Ovary (tissue), 3 donors: ENCODE results near the gene OTOP2.

ENCODE experiments used
- CTCF ChIP-seq, 3 donors: fragments of 450-650 bp in 2 of 3; fragments of 200-600 bp in 1 of 3; IDR thresholded peaks; one replicate each; pipeline versions ENCODE4 v1.5.1 to v1.8.0; 2016 to 2022; ENCODE audit warnings: antibody characterized with exemption in 3 of 3, mild to moderate bottlenecking in 1 of 3
- EP300 ChIP-seq: sonication (generic); formaldehyde crosslinking; IDR thresholded peaks from one replicate; pipeline ENCODE4 v1.6.1; 2017; ENCODE audit warnings: antibody characterized with exemption
- POLR2A ChIP-seq: fragments of 450-650 bp; IDR thresholded peaks from one replicate; pipeline ENCODE4 v1.6.1; 2017; ENCODE audit warnings: antibody characterized with exemption, mild to moderate bottlenecking, moderate library complexity
- donor health status: DM: no; HTN: no; CAD: no.

- TF ChIP-seq EP300 (no peak), CTCF (IDR thresholded peaks at IDR 0.05) (no peak), POLR2A (no peak)
Measured at GRCh38 chr17:74920642-74921025, 3.4 kb upstream of the OTOP2 start.
